ENCODE results near the gene ANKRD33B.
A peak's percentile ranks its signal among the peaks of the same experiment; 100 is the strongest.
"Not testable (repeated sequence)": the region's sequence is repeated elsewhere in the genome, so short reads cannot be mapped to it uniquely, and the experiment has no call there.

Gene ANKRD33B

DNA sequence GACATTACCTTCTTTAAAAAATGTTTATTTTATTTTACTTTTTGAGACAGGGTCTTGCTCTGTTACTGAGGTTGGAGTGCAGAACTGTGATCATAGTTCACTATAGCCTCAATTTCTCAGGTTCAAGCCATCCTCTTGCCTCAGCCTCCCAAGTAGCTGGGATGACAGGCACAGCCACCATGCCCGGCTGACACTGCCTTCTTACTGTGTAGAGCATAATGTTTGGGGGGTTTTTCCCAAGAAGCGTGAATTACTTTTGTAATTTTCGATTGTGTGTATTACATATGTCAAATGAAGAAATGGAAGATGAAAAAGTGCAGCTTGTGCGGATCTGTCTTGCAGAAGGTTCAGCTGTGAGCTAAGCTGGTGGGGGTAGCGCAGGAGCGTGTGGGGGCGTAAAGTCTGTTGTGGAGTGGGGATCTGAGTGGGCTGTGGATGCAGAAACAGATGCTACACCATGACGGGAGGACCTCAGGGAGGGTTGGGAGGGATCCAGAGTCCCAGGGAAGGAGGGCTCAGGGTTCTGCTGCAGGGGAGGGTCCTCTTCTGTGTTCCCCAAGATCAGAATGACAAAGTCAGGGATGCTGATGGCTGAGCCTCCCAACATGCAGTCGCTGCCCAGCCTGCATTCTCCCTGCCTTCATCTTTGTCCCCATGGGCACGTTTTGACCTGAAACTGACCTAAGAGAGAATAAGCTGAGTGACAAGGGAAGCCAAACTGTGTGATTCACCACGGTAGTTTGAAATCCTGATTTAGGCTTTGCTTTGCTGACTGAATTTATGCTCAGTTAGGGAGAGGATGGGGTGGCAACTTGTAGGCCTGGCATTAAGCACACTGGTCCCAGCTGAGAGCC is 6.8 kb upstream of the ANKRD33B start:
- no peak for DNase-seq (ENCODE audit: low read depth, low spot score)

DNA sequence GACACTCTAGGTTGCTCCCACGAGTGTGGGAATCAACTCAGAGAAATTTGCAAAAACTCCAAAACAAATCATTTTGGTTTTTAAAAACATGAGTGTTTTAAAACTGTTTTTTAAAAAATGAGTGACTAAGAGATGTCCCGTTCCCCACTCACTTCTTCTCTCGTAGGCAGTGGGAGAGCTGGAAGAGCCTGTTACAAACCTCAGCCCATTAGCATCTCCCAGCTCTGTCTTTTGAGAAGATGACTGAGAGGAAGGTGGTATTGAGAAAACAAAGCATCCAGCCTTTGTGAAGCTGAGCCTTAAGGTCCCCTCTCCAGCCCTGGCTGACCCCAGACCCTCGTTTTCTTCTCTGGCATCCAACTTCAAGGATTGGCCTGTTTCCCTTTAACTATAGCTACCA is 4.7 kb upstream of the ANKRD33B start:
- DNase-seq (ENCODE audit: low read depth, low spot score), result no peak

DNA sequence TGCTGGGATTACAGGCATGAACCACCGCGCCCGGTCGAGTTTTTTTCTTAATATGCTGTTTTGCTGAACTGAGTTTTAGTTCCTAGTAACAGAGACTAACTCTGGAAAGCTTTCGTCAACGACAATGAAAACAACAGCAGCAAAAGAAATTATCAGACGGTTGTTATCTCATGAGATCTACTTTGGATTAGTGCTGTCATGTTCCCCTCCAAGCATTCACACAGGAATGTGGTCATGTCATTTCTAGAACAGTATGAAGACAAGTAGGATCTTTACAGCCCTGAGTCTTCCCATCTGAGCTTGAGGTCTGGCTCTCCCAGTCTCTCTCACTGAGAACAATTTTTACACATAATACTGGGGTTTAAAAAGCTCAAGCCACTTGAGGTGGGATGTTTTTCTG is 4.0 kb upstream of the ANKRD33B start:
- no peak for DNase-seq (ENCODE audit: low read depth, low spot score)

DNA sequence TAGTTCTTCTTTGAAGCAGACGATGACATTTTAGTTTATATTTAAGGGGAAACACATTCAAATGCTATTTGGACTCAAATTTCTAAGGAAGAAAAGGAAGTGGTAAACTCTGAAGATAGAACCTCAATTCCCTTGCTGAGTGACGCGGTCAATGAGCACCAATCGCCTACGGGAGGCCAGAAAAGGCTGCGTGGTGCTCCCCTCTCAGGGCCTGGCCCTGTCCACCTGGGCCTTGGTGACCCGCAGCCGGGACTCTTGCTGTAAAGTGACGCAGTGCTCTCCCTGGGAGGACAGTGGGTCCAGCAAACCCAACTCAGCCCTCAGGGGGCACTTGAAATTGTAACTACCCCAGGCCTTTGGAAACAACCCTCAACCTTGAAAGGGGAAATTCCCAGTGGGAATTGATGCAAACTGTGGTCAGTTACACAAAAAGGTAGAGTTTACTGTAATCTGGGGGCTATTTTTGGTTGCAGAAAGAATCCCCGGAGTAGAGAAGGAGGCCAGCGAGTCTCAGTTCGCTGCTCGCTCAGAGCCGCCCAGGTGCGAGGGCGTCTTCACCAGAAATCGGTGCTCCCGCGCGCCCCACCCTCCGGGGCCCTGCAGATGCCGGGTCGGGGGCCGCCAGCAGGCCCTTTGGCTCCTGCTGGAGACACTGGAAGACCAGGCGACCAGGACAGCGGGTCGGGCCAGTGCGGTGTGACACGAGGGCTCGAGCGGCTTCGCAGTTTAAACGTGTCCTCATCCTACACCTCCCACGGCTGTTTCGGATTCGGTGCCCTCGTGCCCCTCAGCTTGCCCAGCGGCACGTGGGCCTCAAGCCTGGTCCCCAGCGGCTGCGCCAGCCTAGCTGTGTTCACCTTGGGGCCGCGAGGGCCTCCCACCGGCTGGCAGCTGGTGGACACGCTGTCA is 1.4 kb upstream of the ANKRD33B start:
- DNase-seq (ENCODE audit: low read depth, low spot score), result no peak

DNA sequence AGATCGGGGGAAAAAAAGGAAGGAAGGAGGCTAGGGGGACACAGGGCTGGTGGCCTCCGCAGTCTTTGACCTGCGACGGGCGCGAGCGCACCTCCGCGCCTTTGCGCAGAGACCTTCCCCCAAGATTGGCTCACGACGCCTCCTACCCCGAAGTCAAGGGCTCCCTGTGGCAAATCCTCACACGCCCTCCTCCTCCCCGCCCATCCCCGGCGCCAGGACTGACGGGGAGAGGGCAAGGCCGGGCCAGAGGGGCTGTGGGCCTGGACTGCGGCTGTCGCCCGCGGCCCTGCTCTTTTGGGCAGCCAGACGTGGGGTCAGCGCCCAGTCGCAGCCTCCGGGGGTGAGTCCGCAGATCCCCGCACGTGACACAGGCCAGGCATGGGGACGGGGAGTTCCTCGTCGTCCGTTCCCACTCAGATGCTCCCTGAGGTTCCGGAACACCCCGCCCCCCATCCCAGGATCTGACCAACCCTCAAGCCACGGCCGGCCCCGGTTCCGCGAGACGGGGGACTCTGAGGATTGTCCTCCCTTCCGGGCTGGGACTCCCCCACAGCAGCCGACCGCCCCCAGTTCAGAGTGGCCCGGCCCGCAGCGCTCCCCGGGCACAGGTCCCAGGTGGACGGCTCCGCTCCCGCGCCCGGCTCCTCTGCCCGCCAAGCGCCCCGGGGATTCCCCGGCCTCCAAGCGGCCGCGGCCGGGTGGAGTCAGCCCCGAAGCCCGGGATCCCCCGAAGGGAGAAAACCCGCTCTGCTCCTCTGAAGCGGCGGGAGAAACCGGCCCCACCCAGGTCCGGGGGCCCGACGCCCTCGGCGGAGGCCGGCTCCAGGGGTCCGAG is 543 bp upstream of the ANKRD33B start:
- peak; percentile 81 for DNase-seq (ENCODE audit: low read depth, low spot score)

DNA sequence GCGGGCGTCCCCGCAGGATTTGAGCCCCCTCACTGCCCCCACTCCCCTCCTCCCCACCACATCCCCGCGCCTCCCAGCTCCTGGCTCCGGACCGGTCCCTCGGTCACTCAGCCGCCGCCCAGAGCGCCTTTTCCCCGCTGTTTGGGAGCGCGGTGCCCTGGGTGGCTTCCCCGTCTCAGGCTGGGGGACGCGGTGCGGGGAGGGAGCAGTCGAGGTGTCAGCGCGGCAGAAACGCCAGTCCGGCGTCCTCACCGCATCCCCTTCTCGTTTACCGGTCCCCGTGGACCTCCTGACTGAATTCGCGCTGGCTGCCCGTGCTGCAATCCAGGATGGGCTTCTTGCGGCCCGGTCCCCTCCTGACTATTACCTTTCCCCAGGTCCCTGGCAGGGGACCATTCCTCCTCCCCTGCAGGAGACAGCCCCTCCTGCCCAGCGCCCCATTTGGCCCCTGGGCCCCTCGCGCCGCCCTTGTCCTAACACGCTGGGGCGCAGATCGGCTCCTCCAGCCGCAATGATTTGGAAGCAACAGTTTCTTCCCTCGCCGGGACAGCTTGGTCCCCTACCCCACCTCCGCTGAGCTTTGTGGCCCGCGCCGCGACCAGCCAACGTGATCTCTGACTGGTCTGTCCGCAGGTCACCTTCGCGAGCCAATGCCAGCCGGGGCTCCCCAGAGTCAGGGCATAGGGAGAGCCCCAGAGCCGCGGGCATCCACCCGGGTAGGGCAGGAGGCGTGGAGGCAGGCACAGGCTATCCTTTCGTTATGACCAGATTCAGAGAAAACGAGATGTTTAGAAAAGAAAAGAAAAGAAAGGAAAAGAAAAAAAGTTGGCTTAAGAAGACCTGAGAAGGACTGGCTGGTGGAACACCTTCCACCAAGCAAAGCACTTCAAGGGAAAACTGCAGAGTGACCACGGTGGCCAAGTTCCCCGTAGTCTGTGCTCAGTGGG is 1.2 kb downstream of the ANKRD33B start:
- DNase-seq (ENCODE audit: low read depth, low spot score), result no peak

DNA sequence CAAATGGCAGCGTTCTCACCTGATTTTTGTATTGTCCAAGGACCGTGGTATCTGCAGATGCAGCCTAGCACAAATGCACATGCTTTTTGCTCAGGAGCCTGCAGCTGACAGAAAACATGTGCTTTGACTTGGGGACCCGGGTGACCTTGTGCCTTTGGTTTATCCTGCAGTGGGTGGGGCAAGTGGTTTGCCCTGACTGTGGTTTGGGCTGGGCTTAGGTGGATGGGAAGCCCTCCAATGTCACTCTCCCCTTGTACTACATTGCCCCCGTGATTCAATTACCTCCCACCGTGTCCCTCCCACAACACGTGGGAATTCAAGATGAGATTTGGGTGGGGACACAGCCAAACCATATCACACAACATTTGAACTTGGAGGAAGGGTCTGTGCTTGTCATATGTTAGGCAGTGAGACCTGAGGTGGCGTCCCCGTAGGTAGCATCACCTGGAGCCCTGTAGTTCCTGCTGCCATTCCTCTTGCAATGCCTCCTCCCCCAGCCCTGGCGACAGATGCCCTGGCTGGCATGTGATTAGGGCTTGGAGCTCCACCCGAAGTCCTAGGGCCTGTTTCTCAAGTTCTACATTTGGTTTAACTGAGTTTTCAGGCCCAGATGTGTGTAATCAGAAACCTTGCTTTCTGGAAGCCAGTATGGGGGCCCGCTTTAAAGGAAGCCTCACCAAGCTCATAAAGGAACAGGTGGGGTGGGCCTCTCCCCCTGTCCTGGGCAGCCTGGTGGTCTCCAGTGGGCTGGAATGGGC is 2.1 kb downstream of the ANKRD33B start:
- no peak for DNase-seq (ENCODE audit: low read depth, low spot score)

DNA sequence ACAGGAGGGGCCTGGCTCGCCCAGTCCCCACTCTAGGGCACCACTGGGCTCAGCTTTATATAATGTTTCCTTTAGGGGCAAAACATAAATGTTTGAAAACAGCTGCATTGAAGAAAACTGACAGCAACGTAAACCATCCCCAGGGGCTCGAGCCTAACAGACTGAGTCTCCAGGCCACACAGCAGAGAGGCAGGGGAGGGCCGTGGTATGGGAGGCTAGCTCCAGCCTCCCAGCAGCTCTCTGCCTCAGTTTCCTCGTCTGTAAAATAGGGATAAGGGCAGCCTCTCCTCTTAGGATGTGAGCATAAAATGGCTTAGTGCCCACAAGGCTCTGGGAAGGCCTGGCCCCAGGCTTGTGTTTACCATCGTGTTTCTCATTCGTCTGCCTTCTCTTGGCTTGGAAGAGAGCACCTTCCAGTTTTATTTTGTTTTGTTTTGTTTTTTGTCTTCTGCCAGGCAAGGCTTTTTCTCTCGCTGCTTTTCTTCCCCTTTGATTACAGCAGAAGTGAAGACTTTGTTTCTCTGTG is 2.7 kb downstream of the ANKRD33B start:
- DNase-seq (ENCODE audit: low read depth, low spot score), result no peak

DNA sequence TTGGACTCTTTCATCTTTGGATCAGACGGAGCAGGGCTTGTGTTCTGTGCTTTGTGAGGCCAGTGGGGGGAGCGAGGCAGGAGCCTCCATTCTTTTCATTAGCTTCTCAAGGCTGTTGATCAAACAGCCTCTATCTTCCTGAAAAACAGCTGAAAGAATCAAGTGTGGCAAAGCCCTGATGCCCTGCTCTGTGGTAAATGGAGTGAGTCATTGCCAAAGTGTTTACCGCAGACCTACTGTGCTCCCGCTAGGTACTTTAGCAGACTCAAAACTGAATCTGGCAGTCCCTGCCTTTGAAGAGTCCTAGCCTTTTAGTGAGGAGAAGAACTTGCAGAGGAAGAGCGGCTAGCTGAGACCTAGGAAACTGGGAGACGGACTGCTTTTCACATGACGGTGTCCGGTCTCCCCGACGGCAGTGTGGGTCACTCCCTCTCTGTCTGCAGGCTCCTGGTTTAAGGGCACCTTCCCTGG is 3.3 kb downstream of the ANKRD33B start:
- peak; percentile 62 for DNase-seq (ENCODE audit: low read depth, low spot score)

DNA sequence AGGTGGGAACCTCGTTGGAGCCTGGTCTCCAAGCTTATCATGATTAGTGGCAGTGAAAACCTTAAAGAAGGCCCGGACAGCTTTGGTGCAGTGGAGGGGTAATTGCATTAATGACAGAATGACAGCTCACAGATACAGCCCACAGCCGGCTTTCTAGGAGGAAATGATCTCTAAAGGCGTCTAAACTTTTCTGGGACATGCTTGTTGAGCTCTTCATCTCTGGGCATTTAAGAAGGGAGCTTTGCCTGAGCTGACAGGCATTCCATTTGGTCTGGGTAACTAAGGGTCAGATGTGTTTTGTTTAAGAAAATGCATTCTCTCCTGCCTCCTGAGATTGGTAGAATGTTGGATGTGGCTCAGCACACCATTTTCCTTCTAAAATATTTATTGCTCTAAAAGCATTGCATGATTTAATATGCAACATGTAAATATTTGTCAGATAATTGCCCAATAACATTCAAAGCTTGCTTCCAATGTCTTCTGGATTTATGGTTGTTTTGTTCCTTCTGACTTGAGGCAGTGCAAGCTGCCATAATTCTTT is 4.0 kb downstream of the ANKRD33B start:
- no peak for DNase-seq (ENCODE audit: low read depth, low spot score)

DNA sequence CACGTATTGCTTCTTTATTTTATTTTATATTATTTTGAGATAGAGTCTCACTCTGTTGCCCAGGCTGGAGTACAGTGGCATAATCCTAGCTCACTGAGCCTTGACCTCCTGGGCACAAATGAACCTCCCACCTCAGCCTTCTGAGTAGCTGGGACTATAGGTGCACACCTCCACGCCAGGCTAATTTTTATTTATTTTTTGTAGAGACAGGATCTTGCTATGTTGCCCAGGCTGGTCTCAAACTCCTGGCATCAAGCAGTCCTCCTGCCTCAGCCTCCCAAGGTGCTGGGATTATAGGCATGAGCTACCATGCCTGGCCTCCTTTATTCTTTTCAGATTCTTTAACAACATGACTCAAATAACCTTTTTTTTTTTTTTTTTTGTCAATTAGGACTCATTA is 6.7 kb downstream of the ANKRD33B start:
- not testable (repeated sequence) for DNase-seq (ENCODE audit: low read depth, low spot score)

DNA sequence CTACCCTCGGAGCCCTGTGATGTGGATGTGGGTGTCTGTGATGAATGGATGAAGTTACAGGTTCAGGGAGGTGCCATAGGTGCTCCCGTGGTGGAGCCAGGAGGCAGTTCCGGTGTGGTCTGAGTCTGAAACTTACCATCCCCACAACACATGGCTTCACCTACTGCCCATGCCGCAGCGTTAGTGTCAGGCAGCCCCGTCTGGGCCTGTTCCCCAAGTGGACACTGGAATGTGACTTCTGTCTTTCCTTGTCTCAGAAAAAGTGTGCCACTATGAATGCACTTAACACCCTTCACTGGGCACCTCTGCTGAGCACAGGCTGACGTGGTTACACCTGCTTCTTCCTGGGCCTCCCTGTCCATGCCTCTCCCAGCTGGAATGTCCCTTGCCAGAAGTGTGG is 8.6 kb downstream of the ANKRD33B start:
- DNase-seq (ENCODE audit: low read depth, low spot score), result no peak

DNA sequence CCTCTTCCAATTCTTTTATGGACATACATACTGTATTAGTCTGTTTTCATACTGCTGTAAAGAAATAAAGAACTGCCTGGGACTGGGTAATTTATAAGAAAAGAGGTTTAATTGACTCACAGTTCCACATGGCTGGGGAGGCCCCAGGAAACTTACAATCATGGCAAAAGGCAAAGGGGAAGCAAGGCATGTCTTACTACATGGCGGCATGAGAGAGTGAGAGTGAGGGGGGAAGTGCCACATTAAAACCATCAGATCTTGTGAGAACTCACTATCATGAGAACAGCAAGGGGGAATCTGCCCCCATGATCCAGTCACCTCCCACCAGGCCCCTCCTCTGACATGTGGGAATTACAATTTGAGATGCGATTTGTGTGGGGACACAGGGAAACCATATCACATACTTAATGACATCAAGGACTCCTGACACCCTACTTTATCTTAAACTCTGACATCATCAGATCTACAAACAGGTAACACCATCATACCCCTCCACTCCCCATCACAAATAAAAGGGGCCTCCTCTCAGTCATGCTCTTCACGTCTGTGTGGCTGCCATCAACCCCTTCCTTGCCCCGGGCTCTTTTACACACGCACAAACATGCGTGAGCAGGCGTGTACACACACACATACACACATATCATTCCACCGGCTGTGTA is 9.7 kb downstream of the ANKRD33B start:
- no peak for DNase-seq (ENCODE audit: low read depth, low spot score)

DNA sequence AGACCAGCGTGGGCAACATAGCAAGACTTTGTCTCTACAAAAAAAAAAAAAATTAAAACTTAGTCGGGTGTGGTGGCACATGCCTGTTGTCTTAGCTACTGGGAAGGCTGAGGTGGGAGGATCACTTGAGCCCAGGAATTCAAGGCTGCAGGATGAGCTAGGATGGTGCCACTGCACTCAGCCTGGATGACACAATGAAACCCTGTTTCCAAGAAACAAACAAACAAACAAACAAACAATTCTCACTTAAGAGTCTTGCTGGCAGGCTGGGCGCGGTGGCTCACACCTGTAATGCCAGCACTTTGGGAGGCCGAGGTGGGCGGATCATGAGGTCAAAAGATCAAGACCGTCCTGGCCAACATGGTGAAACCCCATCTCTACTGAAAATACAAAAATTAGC is 11.0 kb downstream of the ANKRD33B start:
- not testable (repeated sequence) for DNase-seq (ENCODE audit: low read depth, low spot score)

DNA sequence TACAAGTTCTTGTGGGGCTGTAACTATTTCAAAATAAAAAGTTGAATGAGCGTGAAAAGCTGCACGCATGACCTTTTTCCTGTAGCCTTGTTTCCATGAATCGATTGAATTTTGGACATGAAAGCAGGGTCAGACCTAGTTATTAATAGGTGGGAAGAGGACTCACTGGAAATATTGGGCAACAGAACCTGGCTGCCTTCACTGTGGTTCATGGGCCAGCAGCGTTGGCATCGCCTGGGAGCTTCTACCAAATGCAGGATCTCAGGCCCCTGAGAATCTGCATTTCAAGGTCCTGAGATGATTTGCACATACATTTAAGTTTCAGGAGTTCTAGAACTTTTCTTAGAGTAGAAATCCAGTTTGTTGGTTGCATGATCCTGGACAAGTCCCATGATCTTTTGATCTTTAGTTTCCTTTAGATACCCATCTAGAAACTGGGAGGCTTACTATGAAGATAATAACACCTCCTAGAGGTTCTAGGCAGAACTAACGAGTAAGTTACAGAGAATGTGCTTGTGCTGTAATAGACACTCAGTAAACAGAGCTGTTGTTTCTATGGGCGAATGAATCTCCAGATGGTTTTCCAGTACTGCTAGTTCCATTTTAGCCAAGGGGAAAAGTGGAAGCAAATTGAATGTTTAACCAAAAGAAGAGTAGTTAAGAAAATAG is 12.4 kb downstream of the ANKRD33B start:
- no peak for DNase-seq (ENCODE audit: low read depth, low spot score)

DNA sequence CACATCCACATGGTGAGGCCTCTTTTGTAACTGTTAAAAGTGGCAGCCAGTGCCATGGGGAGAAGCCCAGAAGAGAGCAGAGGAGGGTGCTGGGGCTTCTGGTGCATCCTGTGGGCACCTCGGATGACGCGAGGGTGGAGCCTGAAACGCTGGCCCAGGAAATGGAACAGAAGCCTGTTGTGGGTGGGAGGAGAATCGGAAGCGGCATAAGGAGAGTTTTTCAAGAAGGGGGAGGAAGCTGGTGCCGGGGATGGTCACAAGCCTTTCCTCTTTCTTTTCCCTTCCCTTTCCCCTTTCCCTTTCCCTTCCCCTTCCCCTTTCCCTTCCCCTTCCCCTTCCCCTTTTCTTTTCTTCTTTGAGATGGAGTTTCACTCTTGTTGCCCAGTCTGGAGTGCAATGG is 12.9 kb downstream of the ANKRD33B start:
- no peak for DNase-seq (ENCODE audit: low read depth, low spot score)

DNA sequence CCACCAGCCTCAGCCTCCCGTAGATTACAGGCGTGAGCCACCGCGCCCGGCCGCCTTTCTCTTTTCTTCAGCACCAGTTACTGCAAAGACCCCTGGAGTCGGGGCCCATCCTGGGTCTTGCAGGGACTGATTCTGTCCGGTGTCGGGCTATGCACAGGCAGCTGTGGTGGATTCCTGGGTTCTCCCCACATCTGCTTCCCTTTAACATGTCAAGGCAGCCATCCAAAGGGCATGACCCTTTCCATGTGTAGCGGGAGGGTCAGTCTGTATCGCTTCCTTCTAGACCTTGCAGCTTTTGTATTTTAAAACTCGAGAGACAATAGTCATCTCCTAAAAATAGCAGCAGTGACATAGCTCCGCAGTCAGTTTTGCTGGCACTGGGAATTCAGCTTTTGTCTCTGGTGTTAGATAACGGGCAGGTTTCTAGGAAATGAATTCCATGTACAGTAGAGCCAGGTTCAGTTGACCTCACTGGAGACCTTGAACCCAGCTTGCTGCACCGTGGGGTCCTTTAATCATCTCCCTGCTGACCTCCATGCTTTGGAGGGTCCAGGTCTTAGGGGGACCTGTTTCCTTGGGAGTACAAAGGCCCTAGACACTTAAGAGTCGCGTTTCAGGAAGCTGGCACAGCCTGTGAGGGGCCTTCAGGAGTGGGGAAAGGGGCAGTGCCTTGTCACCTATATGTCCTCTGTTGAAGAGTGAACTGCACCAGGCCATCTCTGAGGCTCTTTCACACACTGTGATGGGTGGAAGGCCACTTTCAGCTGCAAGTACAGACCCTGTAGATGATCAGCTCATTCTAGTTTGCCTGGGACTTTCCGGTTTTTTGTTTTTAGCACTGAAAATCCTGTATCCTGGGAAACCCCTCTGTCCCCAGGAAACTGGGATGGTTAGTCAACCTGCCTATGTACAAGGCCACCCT is 13.8 kb downstream of the ANKRD33B start:
- DNase-seq (ENCODE audit: low read depth, low spot score), result no peak

All from astrocyte of the hippocampus (primary cell).